ENCODE measurements around the gene TMEM191B.
"Not testable (repeated sequence)": the region's sequence is repeated elsewhere in the genome, so short reads cannot be mapped to it uniquely, and the experiment has no call there.

The TMEM191B gene

GRCh38 chr22:18527752-18528596 is at the start of gene TMEM191B:
Gene TMEM191B, plus strand, starts transcription at chr22:18527802. Its CDS starts 179 bp downstream, at chr22:18527981.
- not testable (repeated sequence) for DNase-seq

GRCh38 chr22:18496227-18496626 is 31.4 kb upstream of the TMEM191B start:
- not testable (repeated sequence) for DNase-seq

GRCh38 chr22:18511327-18511726 is 16.3 kb upstream of the TMEM191B start:
- not testable (repeated sequence) for DNase-seq

GRCh38 chr22:18512378-18512777 is 15.2 kb upstream of the TMEM191B start:
- DNase-seq: not testable (repeated sequence)

GRCh38 chr22:18513454-18513853 is 14.1 kb upstream of the TMEM191B start:
- not testable (repeated sequence) for DNase-seq

GRCh38 chr22:18518061-18518460 is 9.5 kb upstream of the TMEM191B start, which contains the start of gene GGTLC3:
Gene GGTLC3, minus strand, starts transcription at chr22:18518161. Its CDS starts 264 bp downstream, at chr22:18517897.
- not testable (repeated sequence) for DNase-seq

GRCh38 chr22:18522762-18523161 is 4.8 kb upstream of the TMEM191B start:
- DNase-seq: not testable (repeated sequence)

GRCh38 chr22:18523328-18523727 is 4.3 kb upstream of the TMEM191B start:
- not testable (repeated sequence) for DNase-seq

- DNase-seq: peak; percentile 88
Observed at GRCh38 chr22:18528597-18529415, 1.2 kb downstream of the TMEM191B start.

- DNase-seq: not testable (repeated sequence)
Observed at GRCh38 chr22:18529416-18530145, 2.0 kb downstream of the TMEM191B start.

- not testable (repeated sequence) for DNase-seq
Observed at GRCh38 chr22:18533633-18534032, 6.0 kb downstream of the TMEM191B start.

- DNase-seq: not testable (repeated sequence)
Observed at GRCh38 chr22:18534315-18534714, 6.7 kb downstream of the TMEM191B start.

GRCh38 chr22:18539994-18540393 is 12.4 kb downstream of the TMEM191B start:
- DNase-seq: not testable (repeated sequence)

- not testable (repeated sequence) for DNase-seq
Observed at GRCh38 chr22:18543400-18543799, 15.8 kb downstream of the TMEM191B start.

GRCh38 chr22:18544615-18545014 is 17.0 kb downstream of the TMEM191B start:
- not testable (repeated sequence) for DNase-seq

GRCh38 chr22:18549458-18550179 is 22.0 kb downstream of the TMEM191B start:
- not testable (repeated sequence) for DNase-seq

- not testable (repeated sequence) for DNase-seq
Observed at GRCh38 chr22:18551046-18551445, 23.4 kb downstream of the TMEM191B start.

GRCh38 chr22:18552839-18553597 is 25.4 kb downstream of the TMEM191B start:
- not testable (repeated sequence) for DNase-seq

GRCh38 chr22:18554280-18555256 is 27.0 kb downstream of the TMEM191B start:
- not testable (repeated sequence) for DNase-seq

GRCh38 chr22:18558516-18558915 is 30.9 kb downstream of the TMEM191B start:
- DNase-seq: not testable (repeated sequence)

Data from activated naive CD4-positive, alpha-beta T cell treated with anti-CD3 and anti-CD28 coated beads, Interleukin-2, amount 50 U/mL, for 16 hours (primary cell).